Limb (tissue), 2 donors: ENCODE data around the gene RIPOR3.
"Not testable (repeated sequence)": the region's sequence is repeated elsewhere in the genome, so short reads cannot be mapped to it uniquely, and the experiment has no call there.

ENCODE experiments used
- DNase-seq, 2 donors: peaks; one replicate each; pipeline ENCODE4 v3.0.0-alpha.2; 2016; ENCODE audit errors: extremely low spot score in 2 of 2

RIPOR3 gene

GRCh38 chr20:50663095-50663821 lies 28.1 kb downstream of the RIPOR3 start:
- no peak for DNase-seq

- no peak for DNase-seq
Observed at GRCh38 chr20:50659975-50660670, 31.2 kb downstream of the RIPOR3 start.

- no peak for DNase-seq
Observed at GRCh38 chr20:50658804-50659380, 32.5 kb downstream of the RIPOR3 start.

GRCh38 chr20:50655311-50655880 lies 35.9 kb downstream of the RIPOR3 start:
- peak; percentile 84 to 92 for DNase-seq

GRCh38 chr20:50654904-50655303 lies 36.4 kb downstream of the RIPOR3 start:
- DNase-seq, result peak; percentile 49 to 53

GRCh38 chr20:50652702-50653294 lies 38.5 kb downstream of the RIPOR3 start:
- DNase-seq, result no peak

- no peak for DNase-seq
Observed at GRCh38 chr20:50651676-50652075, 39.7 kb downstream of the RIPOR3 start.

- DNase-seq, result no peak
Observed at GRCh38 chr20:50649590-50649989, 41.8 kb downstream of the RIPOR3 start.

- no peak for DNase-seq
Observed at GRCh38 chr20:50648651-50649050, 42.7 kb downstream of the RIPOR3 start.

- DNase-seq, result no peak
Observed at GRCh38 chr20:50646483-50646996, 44.8 kb downstream of the RIPOR3 start.

- DNase-seq, result no peak
Observed at GRCh38 chr20:50645253-50646068, 45.9 kb downstream of the RIPOR3 start.

- DNase-seq, result no peak
Observed at GRCh38 chr20:50642288-50642803, 49.0 kb downstream of the RIPOR3 start.

- not testable (repeated sequence) for DNase-seq
Observed at GRCh38 chr20:50641625-50642287, 49.6 kb downstream of the RIPOR3 start.

GRCh38 chr20:50639971-50640711 lies 51.2 kb downstream of the RIPOR3 start:
- not testable (repeated sequence) for DNase-seq

- DNase-seq, result peak in 1 of 2 donors; percentile 44
Observed at GRCh38 chr20:50638015-50638847, 53.1 kb downstream of the RIPOR3 start.

- DNase-seq, result no peak
Observed at GRCh38 chr20:50636601-50637540, 54.5 kb downstream of the RIPOR3 start.
